Vagina (tissue), 2 donors: Measurements from ENCODE around the gene TENM4.

ENCODE experiments used
- CTCF ChIP-seq, 3 experiments: fragments of 450-650 bp in 2 of 3; fragments of 200-600 bp in 1 of 3; sonication (generic) in 1 of 3; IDR thresholded peaks; one replicate each; pipeline ENCODE4 v1.5.1; 2017 to 2019; ENCODE audit warnings: antibody characterized with exemption in 3 of 3, mild to moderate bottlenecking in 2 of 3, moderate library complexity in 2 of 3
- POLR2A ChIP-seq, 2 donors: fragments of 450-650 bp; IDR thresholded peaks; one replicate each; pipeline ENCODE4 v1.6.1; 2017; ENCODE audit warnings: antibody characterized with exemption in 2 of 2, mild to moderate bottlenecking in 2 of 2, moderate library complexity in 2 of 2
- POLR2AphosphoS5 ChIP-seq, 2 donors: sonication (generic); formaldehyde crosslinking; IDR thresholded peaks; one replicate each; pipeline ENCODE4 v1.9.0; 2017; ENCODE audit warnings: antibody characterized with exemption in 2 of 2, mild to moderate bottlenecking in 2 of 2, low read depth in 1 of 2; ENCODE audit not compliant: insufficient read depth in 1 of 2

- TF ChIP-seq CTCF (IDR thresholded peaks at IDR 0.05) (no peak), POLR2AphosphoS5 (IDR thresholded peaks at IDR 0.05; ENCODE audit: insufficient read depth in 1 of 2, low read depth in 1 of 2) (no peak), POLR2A (IDR thresholded peaks at IDR 0.05) (no peak)
These were observed 221.4 kb downstream of the TENM4 start for GRCh38 chr11:79219186-79220045.
